Fibroblast of pulmonary artery (primary cell): Measurements from ENCODE around the gene TSEN2.

Experiments
- DNase-seq: peaks from one replicate; pipeline ENCODE4 v3.0.0-alpha.2; 2010; ENCODE audit warnings: low read depth
- H3K4me3 ChIP-seq: replicated peaks from 2 replicates; pipeline ENCODE4 v1.5.1; 2011; ENCODE audit warnings: low read depth, mild to moderate bottlenecking, control low read depth, low read length, moderate library complexity
- TF ChIP-seq, protein P1 (sequence below): IDR thresholded peaks from 2 replicates; pipeline ENCODE4 v1.5.1; 2011; ENCODE audit warnings: mild to moderate bottlenecking, control low read depth, low read length, inconsistent platforms; ENCODE audit errors: missing control alignments

Gene TSEN2

DNA sequence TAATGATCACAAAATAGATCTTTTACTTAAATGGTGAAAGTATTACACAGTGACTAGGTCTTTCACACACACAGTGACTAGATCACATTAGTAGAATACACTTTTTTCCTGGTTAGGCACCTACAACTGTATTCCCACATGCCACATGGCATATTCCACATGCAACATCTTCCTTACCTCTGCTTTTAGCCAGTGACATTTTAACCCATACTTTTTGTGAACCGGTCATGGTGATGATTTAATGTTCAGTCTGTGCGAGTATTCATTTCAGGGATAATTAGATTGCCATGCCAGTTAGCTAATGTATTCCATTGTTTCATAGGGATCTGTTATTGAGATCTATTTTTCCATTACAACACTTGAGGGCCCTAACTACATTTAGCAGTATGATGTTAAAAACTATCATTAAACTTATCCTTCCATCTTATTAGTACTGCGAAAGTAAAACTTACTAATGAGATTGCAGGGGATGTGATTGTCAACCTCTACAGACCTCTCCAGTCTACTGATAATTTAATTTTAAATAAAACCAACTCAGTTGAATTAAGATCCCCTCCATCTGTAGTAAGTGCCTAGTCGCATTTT, 28.3 kb downstream of the TSEN2 start:
- DNase-seq: no peak
- H3K4me3 ChIP-seq: no peak overlapping the region
- TF ChIP-seq, protein P1, sequence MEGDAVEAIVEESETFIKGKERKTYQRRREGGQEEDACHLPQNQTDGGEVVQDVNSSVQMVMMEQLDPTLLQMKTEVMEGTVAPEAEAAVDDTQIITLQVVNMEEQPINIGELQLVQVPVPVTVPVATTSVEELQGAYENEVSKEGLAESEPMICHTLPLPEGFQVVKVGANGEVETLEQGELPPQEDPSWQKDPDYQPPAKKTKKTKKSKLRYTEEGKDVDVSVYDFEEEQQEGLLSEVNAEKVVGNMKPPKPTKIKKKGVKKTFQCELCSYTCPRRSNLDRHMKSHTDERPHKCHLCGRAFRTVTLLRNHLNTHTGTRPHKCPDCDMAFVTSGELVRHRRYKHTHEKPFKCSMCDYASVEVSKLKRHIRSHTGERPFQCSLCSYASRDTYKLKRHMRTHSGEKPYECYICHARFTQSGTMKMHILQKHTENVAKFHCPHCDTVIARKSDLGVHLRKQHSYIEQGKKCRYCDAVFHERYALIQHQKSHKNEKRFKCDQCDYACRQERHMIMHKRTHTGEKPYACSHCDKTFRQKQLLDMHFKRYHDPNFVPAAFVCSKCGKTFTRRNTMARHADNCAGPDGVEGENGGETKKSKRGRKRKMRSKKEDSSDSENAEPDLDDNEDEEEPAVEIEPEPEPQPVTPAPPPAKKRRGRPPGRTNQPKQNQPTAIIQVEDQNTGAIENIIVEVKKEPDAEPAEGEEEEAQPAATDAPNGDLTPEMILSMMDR: no peak

DNA sequence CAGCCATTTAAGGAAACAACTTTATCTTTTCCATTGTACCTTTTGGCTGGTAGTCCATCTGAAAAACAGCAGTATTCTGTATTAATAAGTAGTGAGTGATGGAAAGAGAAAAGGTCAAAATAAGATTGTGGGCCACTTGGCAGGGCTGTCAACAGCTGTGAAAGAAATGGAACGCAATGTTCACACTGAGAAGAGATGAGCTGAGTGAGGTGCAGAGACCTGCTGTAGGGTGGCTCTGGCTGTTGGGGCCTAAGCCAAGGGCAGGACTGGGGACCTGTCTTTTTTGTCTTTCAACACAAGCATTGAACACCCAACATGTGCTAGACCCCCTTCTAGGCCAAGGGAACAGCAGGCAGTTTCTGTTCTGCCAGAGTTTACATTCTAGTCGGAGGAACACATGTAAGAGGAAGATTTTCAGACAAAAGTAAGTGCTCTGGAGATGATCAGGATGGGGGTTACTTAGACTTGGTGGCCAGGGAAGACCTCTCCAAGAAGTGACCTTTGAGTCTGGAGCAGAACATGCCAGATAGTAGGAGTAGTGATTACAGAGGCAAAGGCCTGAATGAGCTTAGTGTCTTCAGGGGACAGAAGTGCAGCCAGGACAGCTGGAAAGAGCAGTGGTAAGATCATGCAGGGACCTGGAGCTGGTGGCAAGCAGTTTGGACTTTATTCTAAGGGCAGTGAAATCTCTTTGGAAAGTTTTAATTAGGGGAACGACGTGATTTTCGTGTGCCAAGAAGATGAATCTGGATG, 29.6 kb downstream of the TSEN2 start:
- H3K4me3 ChIP-seq: no peak overlapping the region
- DNase-seq: no peak
- TF ChIP-seq, protein P1: no peak

DNA sequence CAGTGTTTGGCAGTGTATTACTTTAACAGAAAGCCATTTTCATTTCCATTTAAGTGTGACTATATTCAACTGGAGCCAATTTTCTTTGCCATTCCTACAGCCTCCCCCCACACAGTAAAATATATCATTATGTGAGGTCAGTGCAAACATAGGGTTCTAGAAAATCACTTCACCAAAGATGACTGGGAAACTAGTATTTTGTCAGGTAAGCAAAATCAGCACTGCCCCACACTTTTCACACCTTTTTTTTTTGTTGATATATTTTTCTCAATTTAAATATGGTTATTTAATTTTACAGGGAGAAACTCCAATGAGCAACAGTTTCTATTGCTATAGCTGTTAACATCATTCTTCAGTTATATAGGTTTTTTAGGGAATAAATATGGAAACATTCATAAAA, 31.4 kb downstream of the TSEN2 start:
- no peak for DNase-seq
- TF ChIP-seq, protein P1: no peak
- H3K4me3 ChIP-seq: no peak overlapping the region

DNA sequence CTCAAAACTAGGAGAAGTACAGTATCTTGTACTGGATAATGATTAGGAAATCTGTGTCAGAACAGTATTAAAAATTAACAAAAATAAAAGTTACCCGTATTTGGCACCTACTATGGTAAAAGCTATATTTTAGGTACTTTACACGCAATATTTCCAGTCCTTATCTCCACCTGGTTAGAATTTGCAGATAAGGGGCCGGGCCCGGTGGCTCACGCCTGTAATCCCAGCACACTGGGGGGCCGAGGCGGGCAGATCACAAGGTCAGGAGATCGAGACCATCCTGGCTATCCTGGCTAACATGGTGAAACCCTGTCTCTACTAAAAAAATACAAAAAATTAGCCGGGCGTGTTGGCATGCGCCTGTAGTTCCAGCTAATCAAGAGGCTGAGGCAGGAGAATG, 32.6 kb downstream of the TSEN2 start:
- DNase-seq: no peak
- TF ChIP-seq, protein P1: no peak
- H3K4me3 ChIP-seq: no peak overlapping the region

DNA sequence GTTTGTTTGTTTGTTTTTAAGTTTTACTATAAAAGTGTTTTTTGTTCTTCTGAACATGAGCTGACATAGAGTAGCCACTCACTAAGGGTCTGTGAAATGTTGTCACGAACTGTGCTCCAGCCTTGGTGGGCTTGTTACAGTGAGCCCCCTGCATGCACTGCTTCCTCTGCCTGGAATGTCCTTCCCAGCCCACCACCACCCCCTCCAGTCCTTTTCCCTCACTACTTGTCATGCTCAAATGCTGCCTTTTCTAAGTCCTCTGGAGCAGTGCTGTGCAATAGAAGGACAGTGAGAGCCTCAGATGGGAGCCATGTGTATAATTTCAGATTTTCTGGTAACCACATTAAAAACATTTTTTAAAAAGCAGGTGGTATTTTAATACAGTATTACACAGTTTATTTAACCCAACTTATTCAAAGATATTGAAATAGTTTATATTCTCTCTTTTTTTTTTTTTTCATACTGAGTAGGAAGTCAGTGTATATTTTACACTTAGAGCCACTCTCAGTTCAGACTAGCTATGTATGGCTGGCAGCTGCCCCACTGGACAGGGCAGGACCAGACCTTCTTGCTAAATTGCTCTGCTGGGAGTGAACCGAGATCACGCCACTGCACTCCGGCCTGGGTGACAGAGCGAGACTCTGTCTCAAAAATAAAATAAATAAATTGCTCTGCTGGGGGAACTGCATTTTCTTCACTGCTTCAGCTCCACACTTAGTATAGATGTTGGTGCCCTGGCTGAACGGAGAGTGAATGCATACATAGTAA, 34.2 kb downstream of the TSEN2 start:
- no peak for DNase-seq
- H3K4me3 ChIP-seq: no peak overlapping the region
- TF ChIP-seq, protein P1: no peak

DNA sequence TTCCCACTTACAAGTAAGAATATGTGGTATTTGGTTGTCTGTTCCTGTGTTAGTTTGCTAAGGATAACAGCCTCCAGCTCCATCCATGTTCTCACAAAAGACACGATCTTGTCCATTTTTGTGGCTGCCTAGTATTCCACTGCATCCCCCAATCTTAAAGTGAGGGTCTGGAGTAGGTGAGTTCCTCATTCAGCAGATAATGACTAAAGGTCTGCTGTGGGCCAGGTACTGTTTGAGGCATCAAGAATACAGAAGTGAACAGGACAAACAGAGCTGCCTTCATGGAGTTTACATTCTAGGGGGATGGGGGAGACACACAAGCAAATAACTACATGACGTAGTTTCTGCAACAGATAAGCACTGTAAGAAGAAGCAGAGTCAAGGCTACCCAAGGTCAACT, 36.7 kb downstream of the TSEN2 start:
- DNase-seq: no peak
- TF ChIP-seq, protein P1: no peak
- no peak overlapping the region for H3K4me3 ChIP-seq
